ENCODE measurements around the gene PGD.
"Not testable (repeated sequence)": the region's sequence is repeated elsewhere in the genome, so short reads cannot be mapped to it uniquely, and the experiment has no call there.

Gene PGD

GRCh38 chr1:10400013-10400412 is 1.1 kb downstream of the PGD start:
- H3K4me3 ChIP-seq (ENCODE audit: low read depth, low read length) = peak overlapping the region; percentile 97
- peaks cover 8% of the 10 kb centered on the region for H3K4me1 ChIP-seq (ENCODE audit: control insufficient read depth, insufficient read depth, low read length)
- H3K27me3 ChIP-seq (ENCODE audit: control insufficient read depth, insufficient read depth, low read length) = no peaks in the 10 kb centered on the region
- H3K27ac ChIP-seq (ENCODE audit: low read depth, low read length) = peak overlapping the region; percentile 93; the same call in 1 of the 2 replicates
- H3K36me3 ChIP-seq (ENCODE audit: control insufficient read depth, insufficient read depth, low read length) = peaks cover 49% of the 10 kb centered on the region
- H3K9me3 ChIP-seq (ENCODE audit: control insufficient read depth, insufficient read depth, low read depth, low read length) = no peaks in the 10 kb centered on the region
- H3K9ac ChIP-seq (ENCODE audit: low read length) = peak overlapping the region; percentile 94

GRCh38 chr1:10401281-10401680 is 2.4 kb downstream of the PGD start:
- Histone ChIP-seq H3K4me3 (ENCODE audit: low read depth, low read length) (no peak overlapping the region), H3K9me3 (ENCODE audit: control insufficient read depth, insufficient read depth, low read depth, low read length) (no peaks in the 10 kb centered on the region), H3K9ac (ENCODE audit: low read length) (no peak overlapping the region), H3K27ac (ENCODE audit: low read depth, low read length) (no peak overlapping the region), H3K36me3 (ENCODE audit: control insufficient read depth, insufficient read depth, low read length) (peaks cover 61% of the 10 kb centered on the region), H3K4me1 (ENCODE audit: control insufficient read depth, insufficient read depth, low read length) (peaks cover 8% of the 10 kb centered on the region), H3K27me3 (ENCODE audit: control insufficient read depth, insufficient read depth, low read length) (no peaks in the 10 kb centered on the region)

GRCh38 chr1:10402729-10403274 is 3.9 kb downstream of the PGD start:
- H3K27ac ChIP-seq (ENCODE audit: low read depth, low read length) = no peak overlapping the region
- no peak overlapping the region for H3K9ac ChIP-seq (ENCODE audit: low read length)
- H3K27me3 ChIP-seq (ENCODE audit: control insufficient read depth, insufficient read depth, low read length) = no peaks in the 10 kb centered on the region
- H3K4me3 ChIP-seq (ENCODE audit: low read depth, low read length) = no peak overlapping the region
- H3K4me1 ChIP-seq (ENCODE audit: control insufficient read depth, insufficient read depth, low read length) = peaks cover 8% of the 10 kb centered on the region
- peaks cover 77% of the 10 kb centered on the region for H3K36me3 ChIP-seq (ENCODE audit: control insufficient read depth, insufficient read depth, low read length)
- no peaks in the 10 kb centered on the region for H3K9me3 ChIP-seq (ENCODE audit: control insufficient read depth, insufficient read depth, low read depth, low read length)

GRCh38 chr1:10407201-10407600 is 8.3 kb downstream of the PGD start:
- H3K36me3 ChIP-seq (ENCODE audit: control insufficient read depth, insufficient read depth, low read length) = peaks cover 96% of the 10 kb centered on the region
- no peak overlapping the region for H3K9ac ChIP-seq (ENCODE audit: low read length)
- no peak overlapping the region for H3K27ac ChIP-seq (ENCODE audit: low read depth, low read length)
- no peak overlapping the region for H3K4me3 ChIP-seq (ENCODE audit: low read depth, low read length)
- no peaks in the 10 kb centered on the region for H3K9me3 ChIP-seq (ENCODE audit: control insufficient read depth, insufficient read depth, low read depth, low read length)
- H3K4me1 ChIP-seq (ENCODE audit: control insufficient read depth, insufficient read depth, low read length) = no peaks in the 10 kb centered on the region
- H3K27me3 ChIP-seq (ENCODE audit: control insufficient read depth, insufficient read depth, low read length) = no peaks in the 10 kb centered on the region

- no peaks in the 10 kb centered on the region for H3K27me3 ChIP-seq (ENCODE audit: control insufficient read depth, insufficient read depth, low read length)
- H3K36me3 ChIP-seq (ENCODE audit: control insufficient read depth, insufficient read depth, low read length) = peaks cover 95% of the 10 kb centered on the region
- H3K9ac ChIP-seq (ENCODE audit: low read length) = peak overlapping the region; percentile 62
- no peaks in the 10 kb centered on the region for H3K9me3 ChIP-seq (ENCODE audit: control insufficient read depth, insufficient read depth, low read depth, low read length)
- H3K4me3 ChIP-seq (ENCODE audit: low read depth, low read length) = no peak overlapping the region
- peak overlapping the region; percentile 21; the same call in 1 of the 2 replicates for H3K27ac ChIP-seq (ENCODE audit: low read depth, low read length)
- H3K4me1 ChIP-seq (ENCODE audit: control insufficient read depth, insufficient read depth, low read length) = peaks cover 7% of the 10 kb centered on the region; the same call in 1 of the 2 replicates
Observed at GRCh38 chr1:10415211-10415930, 16.5 kb downstream of the PGD start.

- H3K9me3 ChIP-seq (ENCODE audit: control insufficient read depth, insufficient read depth, low read depth, low read length); H3K4me3 ChIP-seq (ENCODE audit: low read depth, low read length); H3K4me1 ChIP-seq (ENCODE audit: control insufficient read depth, insufficient read depth, low read length); H3K27me3 ChIP-seq (ENCODE audit: control insufficient read depth, insufficient read depth, low read length): not testable (repeated sequence)
- peak overlapping the region; percentile 21; the same call in 1 of the 2 replicates for H3K27ac ChIP-seq (ENCODE audit: low read depth, low read length)
- H3K36me3 ChIP-seq (ENCODE audit: control insufficient read depth, insufficient read depth, low read length) = peaks cover 94% of the 10 kb centered on the region
- H3K9ac ChIP-seq (ENCODE audit: low read length) = peak overlapping the region; percentile 47
Observed at GRCh38 chr1:10415967-10416366, 17.1 kb downstream of the PGD start.

GRCh38 chr1:10418741-10419140 is 19.9 kb downstream of the PGD start:
- not testable (repeated sequence) for H3K4me1 ChIP-seq (ENCODE audit: control insufficient read depth, insufficient read depth, low read length); H3K4me3 ChIP-seq (ENCODE audit: low read depth, low read length)
- H3K36me3 ChIP-seq (ENCODE audit: control insufficient read depth, insufficient read depth, low read length) = peaks cover 75% of the 10 kb centered on the region

GRCh38 chr1:10419351-10419750 is 20.5 kb downstream of the PGD start:
- peaks cover 7% of the 10 kb centered on the region; the same call in 1 of the 2 replicates for H3K4me1 ChIP-seq (ENCODE audit: control insufficient read depth, insufficient read depth, low read length)
- H3K36me3 ChIP-seq (ENCODE audit: control insufficient read depth, insufficient read depth, low read length) = peaks cover 69% of the 10 kb centered on the region
- H3K9me3 ChIP-seq (ENCODE audit: control insufficient read depth, insufficient read depth, low read depth, low read length) = no peaks in the 10 kb centered on the region
- H3K9ac ChIP-seq (ENCODE audit: low read length) = no peak overlapping the region
- H3K27ac ChIP-seq (ENCODE audit: low read depth, low read length) = no peak overlapping the region
- H3K27me3 ChIP-seq (ENCODE audit: control insufficient read depth, insufficient read depth, low read length) = no peaks in the 10 kb centered on the region
- H3K4me3 ChIP-seq (ENCODE audit: low read depth, low read length) = no peak overlapping the region

More at GRCh38 chr1:10418741-10419140, 19.9 kb downstream of the PGD start:
- H3K9me3 ChIP-seq (ENCODE audit: control insufficient read depth, insufficient read depth, low read depth, low read length); H3K27ac ChIP-seq (ENCODE audit: low read depth, low read length); H3K9ac ChIP-seq (ENCODE audit: low read length); H3K27me3 ChIP-seq (ENCODE audit: control insufficient read depth, insufficient read depth, low read length): not testable (repeated sequence)

- H3K4me1 ChIP-seq (ENCODE audit: control insufficient read depth, insufficient read depth, low read length) = no peaks in the 10 kb centered on the region
- peaks cover 47% of the 10 kb centered on the region for H3K36me3 ChIP-seq (ENCODE audit: control insufficient read depth, insufficient read depth, low read length)
- H3K9me3 ChIP-seq (ENCODE audit: control insufficient read depth, insufficient read depth, low read depth, low read length) = no peaks in the 10 kb centered on the region
- no peak overlapping the region for H3K27ac ChIP-seq (ENCODE audit: low read depth, low read length)
- no peaks in the 10 kb centered on the region for H3K27me3 ChIP-seq (ENCODE audit: control insufficient read depth, insufficient read depth, low read length)
- H3K4me3 ChIP-seq (ENCODE audit: low read depth, low read length) = no peak overlapping the region
- no peak overlapping the region for H3K9ac ChIP-seq (ENCODE audit: low read length)
Observed at GRCh38 chr1:10421637-10422036, 22.8 kb downstream of the PGD start.

- no peak overlapping the region for H3K9ac ChIP-seq (ENCODE audit: low read length)
- H3K4me1 ChIP-seq (ENCODE audit: control insufficient read depth, insufficient read depth, low read length) = no peaks in the 10 kb centered on the region
- H3K9me3 ChIP-seq (ENCODE audit: control insufficient read depth, insufficient read depth, low read depth, low read length) = no peaks in the 10 kb centered on the region
- peaks cover 23% of the 10 kb centered on the region for H3K36me3 ChIP-seq (ENCODE audit: control insufficient read depth, insufficient read depth, low read length)
- H3K27ac ChIP-seq (ENCODE audit: low read depth, low read length) = no peak overlapping the region
- H3K4me3 ChIP-seq (ENCODE audit: low read depth, low read length) = no peak overlapping the region
- no peaks in the 10 kb centered on the region for H3K27me3 ChIP-seq (ENCODE audit: control insufficient read depth, insufficient read depth, low read length)
Observed at GRCh38 chr1:10424034-10424433, 25.2 kb downstream of the PGD start.

GRCh38 chr1:10424651-10425050 is 25.8 kb downstream of the PGD start:
- Histone ChIP-seq H3K9me3 (ENCODE audit: control insufficient read depth, insufficient read depth, low read depth, low read length) (no peaks in the 10 kb centered on the region), H3K27ac (ENCODE audit: low read depth, low read length) (no peak overlapping the region), H3K4me3 (ENCODE audit: low read depth, low read length) (no peak overlapping the region), H3K36me3 (ENCODE audit: control insufficient read depth, insufficient read depth, low read length) (peaks cover 17% of the 10 kb centered on the region), H3K4me1 (ENCODE audit: control insufficient read depth, insufficient read depth, low read length) (no peaks in the 10 kb centered on the region), H3K27me3 (ENCODE audit: control insufficient read depth, insufficient read depth, low read length) (no peaks in the 10 kb centered on the region), H3K9ac (ENCODE audit: low read length) (no peak overlapping the region)
